NCI-H2227 (cell line): ENCODE results near the gene FOXK2.
A peak's percentile ranks its signal among the peaks of the same experiment; 100 is the strongest.

ENCODE experiments used
- DNase-seq: peaks from one replicate; lab custom pipeline; 2025; ENCODE audit not compliant: unreplicated experiment; lab: John Stamatoyannopoulos, UW

FOXK2 gene

GRCh38 chr17:82632451-82632850 is 112.9 kb downstream of the FOXK2 start:
- DNase-seq: no peak

- DNase-seq: no peak
Observed at GRCh38 chr17:82633343-82633742, 113.8 kb downstream of the FOXK2 start.

DNA sequence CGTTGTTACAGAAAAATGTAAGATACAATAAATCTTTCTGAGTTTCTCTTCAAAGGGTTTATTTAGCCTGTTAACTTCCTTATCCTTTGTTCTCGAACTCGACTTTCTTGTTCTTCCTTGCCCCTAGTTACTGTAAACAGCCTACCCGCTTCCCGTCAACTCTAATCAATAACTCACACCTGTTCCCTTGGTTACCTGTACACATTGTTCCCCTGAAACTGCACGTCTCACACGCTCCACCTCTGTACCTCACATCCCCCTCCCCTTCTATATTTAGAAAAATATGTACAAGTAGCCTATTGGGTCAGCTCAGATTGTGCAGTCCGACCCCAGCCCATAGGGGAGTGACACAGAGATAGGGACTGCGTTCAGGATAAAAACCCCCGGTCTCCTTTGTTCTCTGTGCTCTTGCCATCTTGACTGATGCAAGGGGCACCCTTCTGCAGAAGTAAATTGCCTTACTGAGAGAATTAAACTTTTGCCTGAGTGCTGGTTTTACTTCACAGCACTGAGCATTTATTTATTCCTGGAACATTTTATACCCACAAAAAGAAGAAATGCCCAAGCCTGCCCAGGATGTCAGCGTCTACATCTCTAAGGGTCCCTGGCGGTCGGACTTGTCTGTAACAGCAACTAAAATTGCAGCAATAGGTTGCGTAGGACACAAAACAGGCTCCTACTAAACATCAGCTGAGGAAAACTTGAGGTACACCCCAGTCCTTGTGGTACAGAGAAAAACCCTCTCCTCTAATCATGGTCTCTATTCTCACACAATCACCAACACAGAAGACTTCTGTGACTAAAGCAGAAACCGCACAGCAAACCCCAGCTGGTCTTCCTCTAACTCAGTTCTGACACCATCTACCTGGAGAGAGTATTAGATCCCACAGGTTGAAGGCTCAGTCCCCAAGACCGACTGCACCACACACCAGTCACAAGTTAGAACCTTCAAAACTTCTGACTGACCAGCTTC is 117.4 kb downstream of the FOXK2 start:
- no peak for DNase-seq

DNA sequence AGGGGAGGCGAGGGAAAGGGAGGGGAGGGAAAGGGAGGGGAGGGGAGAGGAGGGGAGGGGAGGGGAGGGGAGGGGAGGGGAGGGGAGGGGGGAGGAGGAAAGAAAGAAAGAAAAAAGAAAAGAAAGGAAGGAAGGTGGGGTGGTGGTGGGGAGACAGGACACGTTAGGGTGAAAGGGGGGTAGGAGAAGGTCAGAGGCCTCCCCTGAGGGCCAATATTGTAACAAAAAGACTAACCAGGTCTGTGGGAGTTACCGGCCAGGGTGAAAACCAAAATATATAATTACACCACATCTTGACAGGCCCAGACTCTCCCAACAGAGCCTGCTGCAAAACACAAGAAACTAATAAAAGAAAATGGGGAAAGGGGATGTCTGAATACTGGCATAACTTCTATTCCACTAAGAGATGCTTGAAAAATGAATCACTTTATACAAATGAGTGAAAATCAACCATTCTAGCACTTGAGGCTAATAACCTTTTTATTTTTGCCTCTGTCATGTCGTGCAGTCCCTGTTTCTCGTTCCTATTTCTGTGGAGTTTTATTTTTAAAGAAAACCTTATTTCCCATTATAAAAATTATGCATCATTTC is 118.7 kb downstream of the FOXK2 start:
- DNase-seq: no peak

- no peak for DNase-seq
Observed at GRCh38 chr17:82639628-82640027, 120.1 kb downstream of the FOXK2 start.

- no peak for DNase-seq
Observed at GRCh38 chr17:82640036-82640435, 120.5 kb downstream of the FOXK2 start.

- DNase-seq: no peak
Observed at GRCh38 chr17:82642022-82642421, 122.5 kb downstream of the FOXK2 start.

- DNase-seq: no peak
Observed at GRCh38 chr17:82644148-82644547, 124.6 kb downstream of the FOXK2 start.

GRCh38 chr17:82645516-82645915 is 126.0 kb downstream of the FOXK2 start:
- DNase-seq: no peak

DNA sequence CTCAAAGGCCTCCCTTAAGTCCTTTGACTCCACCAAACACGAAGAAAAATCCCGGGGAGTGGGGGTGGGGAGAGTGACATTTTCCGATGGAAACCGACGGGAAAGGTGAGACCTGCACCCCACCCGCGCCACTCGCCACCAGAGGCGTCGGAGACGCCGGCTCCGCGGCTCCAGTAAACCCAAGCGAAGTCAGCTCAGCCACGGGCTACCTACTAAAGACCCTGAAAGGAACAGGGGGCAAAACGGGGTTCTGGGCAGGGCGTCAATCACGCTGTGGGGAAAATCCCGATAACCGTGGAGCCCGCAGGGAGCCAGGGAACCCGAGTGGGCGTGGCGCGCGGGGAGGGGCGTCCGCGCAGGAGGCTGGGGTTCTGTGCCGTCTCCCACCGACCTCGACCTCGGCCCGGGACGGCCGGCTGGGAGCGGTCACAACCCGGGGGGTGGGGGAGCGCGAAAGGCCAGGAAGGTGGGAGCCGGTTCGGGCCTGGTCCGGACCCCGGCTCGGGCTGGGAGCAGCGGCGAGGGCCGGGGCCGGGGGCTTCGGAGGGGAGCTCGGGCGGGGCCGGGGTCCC is 128.1 kb downstream of the FOXK2 start:
- peak; percentile 38 for DNase-seq

DNA sequence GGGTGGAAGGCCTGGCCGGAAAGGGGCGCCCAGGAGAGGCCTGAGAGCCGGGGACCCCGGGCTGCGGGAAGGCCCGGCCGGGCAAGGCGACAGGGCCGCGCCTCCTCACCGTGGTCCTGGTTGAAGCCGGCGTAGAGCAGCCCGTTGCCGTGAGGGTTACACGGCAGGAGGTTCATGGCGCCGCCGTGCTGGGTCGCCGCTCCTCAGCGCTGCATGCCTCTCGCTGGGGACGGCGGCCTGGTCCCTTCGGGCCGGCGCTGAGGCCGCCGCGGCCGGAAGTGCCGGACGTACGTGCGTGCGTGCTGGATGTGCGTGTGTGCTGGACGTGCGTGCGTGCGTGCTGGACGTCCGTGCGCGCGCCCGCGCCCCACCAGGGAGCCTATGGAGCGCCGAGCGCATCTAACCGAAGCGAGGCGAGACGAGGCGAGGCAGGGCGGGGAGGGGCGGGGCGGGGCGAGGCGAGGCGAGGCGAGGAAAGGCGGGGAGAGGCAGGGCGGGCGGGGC is 128.7 kb downstream of the FOXK2 start, which contains the start of gene WDR45B:
Gene WDR45B (minus strand): TSS at position 280 of the 504 bp plus-strand sequence. CDS start 104 bp downstream, at position 176.
- peak; percentile 98 for DNase-seq

DNA sequence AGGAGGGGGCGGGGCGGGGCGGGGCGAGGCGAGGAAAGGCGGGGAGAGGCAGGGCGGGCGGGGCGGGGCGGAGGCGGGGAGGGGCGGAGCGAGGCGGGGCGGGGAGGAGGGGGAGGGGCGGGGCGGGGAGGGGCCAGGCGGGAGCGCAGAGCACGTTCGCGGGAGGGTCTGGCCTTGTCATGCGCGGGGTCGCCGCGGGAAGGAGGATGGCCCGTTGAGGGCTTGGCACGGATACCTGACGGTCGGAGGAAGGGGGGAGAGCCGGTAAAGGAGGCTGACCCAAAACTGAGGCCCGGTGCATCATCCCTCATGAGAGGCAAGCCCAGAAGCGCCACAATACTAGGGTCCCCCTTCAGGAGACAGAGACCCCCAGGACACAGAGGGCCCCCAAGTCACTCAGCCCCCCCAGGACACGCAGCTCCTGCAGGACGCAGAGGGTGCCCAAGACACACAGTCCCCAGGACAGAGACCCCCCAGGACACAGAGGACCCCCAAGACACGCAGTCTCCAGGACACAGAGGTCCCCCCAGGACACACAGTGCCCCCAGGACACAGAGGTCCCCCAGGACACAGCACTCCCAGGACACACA is 129.3 kb downstream of the FOXK2 start:
- peak; percentile 70 for DNase-seq

GRCh38 chr17:82649501-82650261 is 130.1 kb downstream of the FOXK2 start:
- no peak for DNase-seq

DNA sequence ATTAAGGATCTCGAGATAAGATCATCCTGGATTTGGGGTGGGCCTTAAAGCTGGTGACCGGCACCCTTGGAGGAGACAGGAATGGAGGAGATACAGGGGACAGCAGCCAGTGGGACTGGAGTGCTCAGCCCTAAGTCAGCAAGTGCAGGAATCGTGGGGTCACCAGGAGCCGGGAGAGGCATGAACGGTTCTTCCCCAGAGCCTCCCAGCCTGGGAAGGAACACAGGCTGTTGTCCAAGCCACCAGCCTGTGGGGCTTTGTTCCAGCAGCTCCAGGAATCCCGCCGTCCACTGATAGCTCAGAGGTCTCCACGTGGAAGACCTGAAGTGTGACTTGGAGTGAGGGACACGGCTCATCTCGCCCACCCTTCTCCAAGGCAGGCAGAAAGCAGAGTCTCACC is 131.2 kb downstream of the FOXK2 start:
- no peak for DNase-seq

GRCh38 chr17:82653651-82654528 is 134.4 kb downstream of the FOXK2 start:
- DNase-seq: no peak
